ENCODE results near the gene MAGI3. TPM values are rescaled to one million over a fixed set of nuclear protein-coding genes. Genes with fewer than 3 reads are reported as not detected.

The MAGI3 gene
- polyA plus RNA-seq, 1 donor from 2014 or later = 10.8 TPM

DNA sequence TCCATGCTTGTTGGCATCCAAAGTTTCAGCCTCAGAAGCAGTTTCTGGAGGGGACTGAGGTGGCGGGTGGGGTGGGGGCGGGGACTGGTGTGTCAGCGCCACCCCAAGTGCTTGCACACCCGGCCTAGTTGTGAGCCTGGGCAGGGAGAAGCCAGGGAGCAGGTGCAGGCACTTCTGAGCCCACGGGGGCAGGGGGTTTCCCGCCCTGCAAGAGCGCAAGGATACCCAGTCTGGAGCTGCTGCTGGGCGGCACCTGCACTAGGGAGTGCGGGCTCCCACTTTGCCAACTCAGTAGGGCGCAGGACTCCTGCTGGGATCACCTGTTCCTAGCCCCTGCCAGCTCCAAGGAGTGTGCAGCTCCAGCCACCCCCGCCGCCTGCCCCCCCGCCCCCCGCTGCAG is 33.5 kb downstream of the MAGI3 start:
- Histone ChIP-seq H4K20me1 (ENCODE audit: insufficient read depth) (no peaks in the 10 kb centered on the region), H3K4me2 (ENCODE audit: low read length) (no peak overlapping the region), H3K9ac (ENCODE audit: low read length) (no peak overlapping the region), H3K79me2 (replicated peaks; ENCODE audit: insufficient read depth, low read length) (peaks cover 6% of the 10 kb centered on the region), H3K4me3 (ENCODE audit: low read length) (no peak overlapping the region), H2AFZ (ENCODE audit: low read depth, low read length) (no peak overlapping the region), H3K9me2 (ENCODE audit: insufficient read depth, low read length) (no peaks in the 10 kb centered on the region), H3K27ac (ENCODE audit: low read length) (no peak overlapping the region), H3K27me3 (ENCODE audit: insufficient read depth, low read depth, low read length) (no peaks in the 10 kb centered on the region), H3F3A (ENCODE audit: insufficient read depth, low read length, poor library complexity, severe bottlenecking) (no peaks in the 10 kb centered on the region), H3K36me3 (ENCODE audit: insufficient read depth, low read length) (no peaks in the 10 kb centered on the region), H3K9me3 (ENCODE audit: low read length) (no peaks in the 10 kb centered on the region)
- no peak for TF ChIP-seq RAD21 (conservative IDR thresholded peaks at IDR 0.05)
- no peak for TF ChIP-seq MXI1 (conservative IDR thresholded peaks at IDR 0.05; ENCODE audit: poor library complexity, severe bottlenecking)
- no peak for TF ChIP-seq SMC3 (conservative IDR thresholded peaks at IDR 0.05; ENCODE audit: poor library complexity)

- no peak overlapping the region for H3K9ac ChIP-seq (ENCODE audit: low read length)
- no peak overlapping the region for H3K4me2 ChIP-seq (ENCODE audit: low read length)
- H3K9me3 ChIP-seq (ENCODE audit: low read length) = no peaks in the 10 kb centered on the region
- no peaks in the 10 kb centered on the region for H3K79me2 ChIP-seq (replicated peaks; ENCODE audit: insufficient read depth, low read length)
- no peak overlapping the region for H3K4me3 ChIP-seq (ENCODE audit: low read length)
- H3K9me2 ChIP-seq (ENCODE audit: insufficient read depth, low read length) = no peaks in the 10 kb centered on the region
- TF ChIP-seq EZH2 (IDR thresholded peaks at IDR 0.05; ENCODE audit: borderline replicate concordance, insufficient read depth, low read length, poor library complexity, severe bottlenecking) = no peak
- no peaks in the 10 kb centered on the region for H4K20me1 ChIP-seq (ENCODE audit: insufficient read depth)
- H3K27ac ChIP-seq (ENCODE audit: low read length) = no peak overlapping the region
- no peaks in the 10 kb centered on the region for H3K27me3 ChIP-seq (ENCODE audit: insufficient read depth, low read depth, low read length)
- H2AFZ ChIP-seq (ENCODE audit: low read depth, low read length) = no peak overlapping the region
- no peaks in the 10 kb centered on the region for H3F3A ChIP-seq (ENCODE audit: insufficient read depth, low read length, poor library complexity, severe bottlenecking)
- no peaks in the 10 kb centered on the region for H3K36me3 ChIP-seq (ENCODE audit: insufficient read depth, low read length)
Observed at GRCh38 chr1:113429461-113430153, 39.3 kb downstream of the MAGI3 start.

DNA sequence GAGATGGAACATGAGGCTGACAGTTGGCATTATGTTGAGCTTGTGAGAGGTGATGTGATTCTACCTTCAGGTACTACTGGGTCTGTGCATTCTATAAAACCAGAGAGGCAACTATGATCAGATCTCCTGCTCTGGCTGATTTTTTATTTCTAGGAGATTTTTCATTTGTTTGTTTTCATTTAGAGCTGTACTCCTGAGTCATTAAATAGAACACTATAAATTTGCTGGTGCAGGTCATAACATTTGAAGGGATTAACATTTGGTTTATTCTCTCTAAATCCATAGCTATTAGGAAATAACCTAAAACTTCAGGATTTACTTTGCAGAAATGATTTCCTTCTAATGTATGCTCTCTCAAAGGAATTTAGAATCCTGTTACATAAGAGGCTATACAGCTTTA is 42.9 kb downstream of the MAGI3 start:
- no peaks in the 10 kb centered on the region for H3K9me3 ChIP-seq (ENCODE audit: low read length)
- no peak overlapping the region for H2AFZ ChIP-seq (ENCODE audit: low read depth, low read length)
- H3K36me3 ChIP-seq (ENCODE audit: insufficient read depth, low read length) = no peaks in the 10 kb centered on the region
- no peak overlapping the region for H3K4me3 ChIP-seq (ENCODE audit: low read length)
- H3K27me3 ChIP-seq (ENCODE audit: insufficient read depth, low read depth, low read length) = no peaks in the 10 kb centered on the region
- no peaks in the 10 kb centered on the region for H4K20me1 ChIP-seq (ENCODE audit: insufficient read depth)
- no peak overlapping the region for H3K4me2 ChIP-seq (ENCODE audit: low read length)
- no peak overlapping the region for H3K9ac ChIP-seq (ENCODE audit: low read length)
- H3K79me2 ChIP-seq (replicated peaks; ENCODE audit: insufficient read depth, low read length) = no peaks in the 10 kb centered on the region
- H3K27ac ChIP-seq (ENCODE audit: low read length) = no peak overlapping the region
- H3K9me2 ChIP-seq (ENCODE audit: insufficient read depth, low read length) = no peaks in the 10 kb centered on the region
- H3F3A ChIP-seq (ENCODE audit: insufficient read depth, low read length, poor library complexity, severe bottlenecking) = no peaks in the 10 kb centered on the region
- TF ChIP-seq EP300 (conservative IDR thresholded peaks at IDR 0.05; ENCODE audit: poor library complexity, severe bottlenecking) = no peak
- no peak for TF ChIP-seq POLR2AphosphoS5 (IDR thresholded peaks at IDR 0.05)

DNA sequence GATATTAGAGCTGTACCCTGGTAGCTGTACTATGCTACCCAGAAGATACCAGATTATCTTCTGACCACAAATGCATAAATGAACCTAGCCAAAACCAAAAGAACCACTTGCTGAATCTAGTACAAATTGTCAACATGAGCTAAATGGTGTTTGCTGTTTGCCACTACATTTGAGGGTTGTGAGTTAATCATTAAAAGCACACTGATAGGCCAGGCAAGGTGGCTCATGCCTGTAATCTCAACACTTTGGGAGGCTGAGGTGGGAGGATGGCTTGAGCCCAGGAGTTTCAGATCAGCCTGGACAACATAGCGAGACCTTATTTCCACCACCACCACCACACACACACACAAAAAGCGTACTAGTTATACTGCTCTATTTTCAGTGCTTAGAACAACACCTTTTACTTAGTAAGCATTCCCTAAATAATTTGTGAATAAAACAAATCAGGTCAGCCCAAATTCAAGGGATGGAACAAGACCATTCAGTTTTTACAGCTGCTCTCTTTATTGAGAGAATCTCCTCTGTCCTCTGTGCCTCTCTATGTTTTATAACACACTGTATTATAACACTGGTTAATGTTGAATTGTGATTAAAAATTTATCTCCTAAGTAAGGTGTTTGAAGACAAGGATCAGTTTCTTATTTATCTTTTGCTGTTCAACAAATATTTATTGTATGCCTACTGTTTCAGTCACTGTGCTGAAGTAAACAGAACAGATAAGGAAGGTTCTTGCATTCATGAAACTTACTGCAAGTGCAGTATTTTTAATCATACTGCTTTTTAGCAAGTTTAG is 44.0 kb downstream of the MAGI3 start:
- no peak for TF ChIP-seq TAF1 (IDR thresholded peaks at IDR 0.05; ENCODE audit: low read depth)
- TF ChIP-seq, protein P1, sequence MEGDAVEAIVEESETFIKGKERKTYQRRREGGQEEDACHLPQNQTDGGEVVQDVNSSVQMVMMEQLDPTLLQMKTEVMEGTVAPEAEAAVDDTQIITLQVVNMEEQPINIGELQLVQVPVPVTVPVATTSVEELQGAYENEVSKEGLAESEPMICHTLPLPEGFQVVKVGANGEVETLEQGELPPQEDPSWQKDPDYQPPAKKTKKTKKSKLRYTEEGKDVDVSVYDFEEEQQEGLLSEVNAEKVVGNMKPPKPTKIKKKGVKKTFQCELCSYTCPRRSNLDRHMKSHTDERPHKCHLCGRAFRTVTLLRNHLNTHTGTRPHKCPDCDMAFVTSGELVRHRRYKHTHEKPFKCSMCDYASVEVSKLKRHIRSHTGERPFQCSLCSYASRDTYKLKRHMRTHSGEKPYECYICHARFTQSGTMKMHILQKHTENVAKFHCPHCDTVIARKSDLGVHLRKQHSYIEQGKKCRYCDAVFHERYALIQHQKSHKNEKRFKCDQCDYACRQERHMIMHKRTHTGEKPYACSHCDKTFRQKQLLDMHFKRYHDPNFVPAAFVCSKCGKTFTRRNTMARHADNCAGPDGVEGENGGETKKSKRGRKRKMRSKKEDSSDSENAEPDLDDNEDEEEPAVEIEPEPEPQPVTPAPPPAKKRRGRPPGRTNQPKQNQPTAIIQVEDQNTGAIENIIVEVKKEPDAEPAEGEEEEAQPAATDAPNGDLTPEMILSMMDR (IDR thresholded peaks at IDR 0.05; ENCODE audit: poor library complexity, severe bottlenecking) = no peak
- TF ChIP-seq, protein P2, sequence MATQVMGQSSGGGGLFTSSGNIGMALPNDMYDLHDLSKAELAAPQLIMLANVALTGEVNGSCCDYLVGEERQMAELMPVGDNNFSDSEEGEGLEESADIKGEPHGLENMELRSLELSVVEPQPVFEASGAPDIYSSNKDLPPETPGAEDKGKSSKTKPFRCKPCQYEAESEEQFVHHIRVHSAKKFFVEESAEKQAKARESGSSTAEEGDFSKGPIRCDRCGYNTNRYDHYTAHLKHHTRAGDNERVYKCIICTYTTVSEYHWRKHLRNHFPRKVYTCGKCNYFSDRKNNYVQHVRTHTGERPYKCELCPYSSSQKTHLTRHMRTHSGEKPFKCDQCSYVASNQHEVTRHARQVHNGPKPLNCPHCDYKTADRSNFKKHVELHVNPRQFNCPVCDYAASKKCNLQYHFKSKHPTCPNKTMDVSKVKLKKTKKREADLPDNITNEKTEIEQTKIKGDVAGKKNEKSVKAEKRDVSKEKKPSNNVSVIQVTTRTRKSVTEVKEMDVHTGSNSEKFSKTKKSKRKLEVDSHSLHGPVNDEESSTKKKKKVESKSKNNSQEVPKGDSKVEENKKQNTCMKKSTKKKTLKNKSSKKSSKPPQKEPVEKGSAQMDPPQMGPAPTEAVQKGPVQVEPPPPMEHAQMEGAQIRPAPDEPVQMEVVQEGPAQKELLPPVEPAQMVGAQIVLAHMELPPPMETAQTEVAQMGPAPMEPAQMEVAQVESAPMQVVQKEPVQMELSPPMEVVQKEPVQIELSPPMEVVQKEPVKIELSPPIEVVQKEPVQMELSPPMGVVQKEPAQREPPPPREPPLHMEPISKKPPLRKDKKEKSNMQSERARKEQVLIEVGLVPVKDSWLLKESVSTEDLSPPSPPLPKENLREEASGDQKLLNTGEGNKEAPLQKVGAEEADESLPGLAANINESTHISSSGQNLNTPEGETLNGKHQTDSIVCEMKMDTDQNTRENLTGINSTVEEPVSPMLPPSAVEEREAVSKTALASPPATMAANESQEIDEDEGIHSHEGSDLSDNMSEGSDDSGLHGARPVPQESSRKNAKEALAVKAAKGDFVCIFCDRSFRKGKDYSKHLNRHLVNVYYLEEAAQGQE (IDR thresholded peaks at IDR 0.05; ENCODE audit: borderline replicate concordance) = no peak
- TF ChIP-seq EP300 (conservative IDR thresholded peaks at IDR 0.05; ENCODE audit: poor library complexity, severe bottlenecking) = no peak
- no peak for TF ChIP-seq SMC3 (conservative IDR thresholded peaks at IDR 0.05; ENCODE audit: poor library complexity)
- no peak for TF ChIP-seq MXI1 (conservative IDR thresholded peaks at IDR 0.05; ENCODE audit: poor library complexity, severe bottlenecking)
- no peak for TF ChIP-seq RAD21 (conservative IDR thresholded peaks at IDR 0.05)
- TF ChIP-seq POLR2AphosphoS5 (IDR thresholded peaks at IDR 0.05) = no peak
- no peak for TF ChIP-seq EZH2 (IDR thresholded peaks at IDR 0.05; ENCODE audit: borderline replicate concordance, insufficient read depth, low read length, poor library complexity, severe bottlenecking)
- H2AFZ ChIP-seq (ENCODE audit: low read depth, low read length) = no peak overlapping the region
- H3K4me3 ChIP-seq (ENCODE audit: low read length) = no peak overlapping the region
- no peak overlapping the region for H3K27ac ChIP-seq (ENCODE audit: low read length)
- no peak overlapping the region for H3K9ac ChIP-seq (ENCODE audit: low read length)
- H3K4me2 ChIP-seq (ENCODE audit: low read length) = no peak overlapping the region
- no peaks in the 10 kb centered on the region for H3K36me3 ChIP-seq (ENCODE audit: insufficient read depth, low read length)
- no peaks in the 10 kb centered on the region for H3K27me3 ChIP-seq (ENCODE audit: insufficient read depth, low read depth, low read length)
- no peaks in the 10 kb centered on the region for H3K79me2 ChIP-seq (replicated peaks; ENCODE audit: insufficient read depth, low read length)
- no peaks in the 10 kb centered on the region for H3F3A ChIP-seq (ENCODE audit: insufficient read depth, low read length, poor library complexity, severe bottlenecking)
- no peaks in the 10 kb centered on the region for H4K20me1 ChIP-seq (ENCODE audit: insufficient read depth)
- no peaks in the 10 kb centered on the region for H3K9me3 ChIP-seq (ENCODE audit: low read length)
- no peaks in the 10 kb centered on the region for H3K9me2 ChIP-seq (ENCODE audit: insufficient read depth, low read length)

All from neural cell (in vitro differentiated cells).